ENCODE data around the gene BBX.

BBX gene

DNA sequence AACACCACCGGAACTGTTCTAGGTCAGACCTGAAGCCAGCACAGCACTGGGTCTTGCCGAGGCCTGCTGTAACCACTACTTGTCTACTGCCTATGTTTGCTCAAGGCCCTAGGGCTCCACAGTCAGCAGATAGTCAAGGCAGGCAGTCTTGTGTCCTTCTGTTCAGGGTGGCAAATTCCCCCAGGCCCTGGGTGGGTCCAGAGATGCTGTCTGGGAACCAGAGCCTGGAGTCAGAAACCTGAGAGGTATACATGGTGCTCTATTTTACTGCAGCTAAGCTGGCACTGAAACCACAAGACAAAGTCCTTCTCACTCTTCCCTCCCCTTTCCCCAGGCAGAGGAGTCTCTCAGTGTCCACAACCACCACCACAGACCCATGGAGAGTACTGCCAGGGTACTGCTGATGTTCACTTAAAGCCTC, 89.9 kb downstream of the BBX start:
- TF ChIP-seq, protein P1, sequence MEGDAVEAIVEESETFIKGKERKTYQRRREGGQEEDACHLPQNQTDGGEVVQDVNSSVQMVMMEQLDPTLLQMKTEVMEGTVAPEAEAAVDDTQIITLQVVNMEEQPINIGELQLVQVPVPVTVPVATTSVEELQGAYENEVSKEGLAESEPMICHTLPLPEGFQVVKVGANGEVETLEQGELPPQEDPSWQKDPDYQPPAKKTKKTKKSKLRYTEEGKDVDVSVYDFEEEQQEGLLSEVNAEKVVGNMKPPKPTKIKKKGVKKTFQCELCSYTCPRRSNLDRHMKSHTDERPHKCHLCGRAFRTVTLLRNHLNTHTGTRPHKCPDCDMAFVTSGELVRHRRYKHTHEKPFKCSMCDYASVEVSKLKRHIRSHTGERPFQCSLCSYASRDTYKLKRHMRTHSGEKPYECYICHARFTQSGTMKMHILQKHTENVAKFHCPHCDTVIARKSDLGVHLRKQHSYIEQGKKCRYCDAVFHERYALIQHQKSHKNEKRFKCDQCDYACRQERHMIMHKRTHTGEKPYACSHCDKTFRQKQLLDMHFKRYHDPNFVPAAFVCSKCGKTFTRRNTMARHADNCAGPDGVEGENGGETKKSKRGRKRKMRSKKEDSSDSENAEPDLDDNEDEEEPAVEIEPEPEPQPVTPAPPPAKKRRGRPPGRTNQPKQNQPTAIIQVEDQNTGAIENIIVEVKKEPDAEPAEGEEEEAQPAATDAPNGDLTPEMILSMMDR (conservative IDR thresholded peaks at IDR 0.05; ENCODE audit: low read depth, low read length) = no peak
- H3K4me3 ChIP-seq (ENCODE audit: low read length) = no peak overlapping the region
- no peak for DNase-seq (ENCODE audit: low read depth)

DNA sequence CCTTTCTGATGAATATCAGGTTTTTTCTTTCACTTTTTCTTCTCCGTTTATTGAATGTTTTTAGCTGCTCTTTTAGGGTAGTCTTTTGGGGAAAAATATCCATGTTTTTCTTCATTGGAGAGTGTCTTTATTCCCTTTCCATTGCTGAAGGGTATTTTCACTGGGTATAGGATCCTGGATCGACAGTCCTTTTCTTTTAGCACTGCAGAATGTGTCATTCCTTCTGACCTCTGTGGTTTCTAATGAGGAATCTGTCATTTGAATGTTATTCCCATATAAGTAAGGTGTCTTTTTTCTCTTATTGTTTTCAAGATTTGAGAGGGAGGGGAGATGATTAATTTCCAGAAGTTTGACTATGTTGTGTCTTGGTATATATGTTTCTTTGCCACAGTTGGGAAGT, 96.8 kb downstream of the BBX start:
- no peak for DNase-seq (ENCODE audit: low read depth)
- H3K4me3 ChIP-seq (ENCODE audit: low read length) = no peak overlapping the region
- TF ChIP-seq, protein P1 (conservative IDR thresholded peaks at IDR 0.05; ENCODE audit: low read depth, low read length) = no peak

DNA sequence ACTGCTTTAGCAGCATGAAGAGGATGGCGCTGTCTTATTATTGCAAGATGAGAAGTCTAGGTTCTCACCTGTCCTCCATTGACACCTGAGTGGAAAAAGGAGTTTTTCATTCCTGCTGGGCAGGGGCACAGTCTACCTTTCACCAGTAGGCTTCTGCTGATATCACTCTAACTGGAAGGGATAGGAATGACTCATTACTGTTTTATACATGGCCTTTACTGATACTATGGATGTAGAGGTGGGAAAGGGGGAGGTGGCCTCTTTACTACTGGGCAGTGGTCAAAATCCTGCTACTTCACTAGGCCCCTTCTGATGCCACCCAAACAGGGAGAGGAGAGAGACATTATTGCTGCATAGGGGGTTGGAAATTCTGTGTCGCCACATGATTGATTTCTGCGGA, 97.8 kb downstream of the BBX start:
- H3K4me3 ChIP-seq (ENCODE audit: low read length) = no peak overlapping the region
- DNase-seq (ENCODE audit: low read depth) = no peak
- TF ChIP-seq, protein P1 (conservative IDR thresholded peaks at IDR 0.05; ENCODE audit: low read depth, low read length) = no peak

DNA sequence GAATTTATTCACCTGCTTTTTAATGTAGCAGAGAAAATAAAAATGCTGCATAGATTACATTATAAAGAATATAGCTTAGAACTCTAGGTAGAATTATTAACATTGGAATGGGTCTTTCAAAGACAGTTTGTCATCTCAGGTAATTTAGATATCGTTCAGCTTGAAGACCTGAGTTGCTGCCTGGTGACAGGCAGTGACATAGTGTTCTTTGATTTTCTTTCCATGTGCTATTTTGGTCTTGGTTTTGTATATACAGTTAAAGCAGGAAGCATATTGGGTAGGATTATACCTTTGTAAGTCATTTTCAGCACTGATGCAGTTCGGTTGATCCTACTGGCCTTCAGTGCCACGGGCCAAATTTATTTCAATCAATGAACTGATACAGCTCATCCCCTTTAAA, 98.7 kb downstream of the BBX start:
- TF ChIP-seq, protein P1 (conservative IDR thresholded peaks at IDR 0.05; ENCODE audit: low read depth, low read length) = no peak
- H3K4me3 ChIP-seq (ENCODE audit: low read length) = no peak overlapping the region
- DNase-seq (ENCODE audit: low read depth) = no peak

DNA sequence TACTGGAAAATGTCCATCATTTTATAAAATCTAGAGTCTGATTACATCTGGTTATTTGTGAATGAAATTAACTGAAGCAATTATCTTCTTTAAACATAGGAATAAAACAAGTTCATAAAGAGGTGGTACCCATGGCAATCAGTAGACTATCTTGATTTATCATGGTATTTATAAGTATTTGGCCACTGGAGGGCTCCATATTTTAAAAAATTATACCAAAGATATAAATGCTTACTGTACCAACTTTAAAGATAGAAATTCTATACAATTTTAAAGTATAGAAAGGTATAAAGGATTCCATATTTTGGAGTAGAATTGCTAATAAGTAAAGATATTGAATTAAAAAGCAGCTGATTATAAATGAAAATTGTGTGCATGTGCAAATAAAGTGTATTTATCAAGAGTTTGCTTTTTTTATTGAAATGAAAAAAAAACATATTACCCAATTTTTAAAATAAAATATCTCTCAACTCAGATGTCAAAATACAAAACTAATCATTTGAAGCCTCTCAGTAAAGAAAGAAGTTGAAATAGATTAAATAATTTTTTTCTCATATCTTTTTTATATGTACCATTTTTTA, 105.3 kb downstream of the BBX start:
- TF ChIP-seq, protein P1 (conservative IDR thresholded peaks at IDR 0.05; ENCODE audit: low read depth, low read length) = no peak
- H3K4me3 ChIP-seq (ENCODE audit: low read length) = no peak overlapping the region
- no peak for DNase-seq (ENCODE audit: low read depth)

DNA sequence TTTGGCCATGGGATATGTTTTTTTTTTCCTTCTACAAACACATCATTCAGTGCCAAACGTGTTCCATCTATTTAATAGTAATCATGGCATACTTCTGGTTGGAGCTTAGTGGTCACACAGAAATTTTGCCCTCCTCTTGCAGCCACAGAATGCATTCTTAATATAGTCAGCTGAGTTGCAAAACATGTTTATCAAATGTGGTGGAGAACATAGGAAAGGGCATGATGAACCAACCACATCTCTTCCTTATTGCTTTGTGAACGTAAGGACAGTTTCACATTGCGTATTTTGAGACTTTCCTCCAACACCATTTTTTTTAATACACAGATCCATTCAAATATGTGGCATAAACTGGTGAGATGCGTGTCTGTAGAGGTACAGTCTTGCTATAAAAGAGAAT, 106.8 kb downstream of the BBX start:
- TF ChIP-seq, protein P1 (conservative IDR thresholded peaks at IDR 0.05; ENCODE audit: low read depth, low read length) = no peak
- no peak for DNase-seq (ENCODE audit: low read depth)
- H3K4me3 ChIP-seq (ENCODE audit: low read length) = no peak overlapping the region

DNA sequence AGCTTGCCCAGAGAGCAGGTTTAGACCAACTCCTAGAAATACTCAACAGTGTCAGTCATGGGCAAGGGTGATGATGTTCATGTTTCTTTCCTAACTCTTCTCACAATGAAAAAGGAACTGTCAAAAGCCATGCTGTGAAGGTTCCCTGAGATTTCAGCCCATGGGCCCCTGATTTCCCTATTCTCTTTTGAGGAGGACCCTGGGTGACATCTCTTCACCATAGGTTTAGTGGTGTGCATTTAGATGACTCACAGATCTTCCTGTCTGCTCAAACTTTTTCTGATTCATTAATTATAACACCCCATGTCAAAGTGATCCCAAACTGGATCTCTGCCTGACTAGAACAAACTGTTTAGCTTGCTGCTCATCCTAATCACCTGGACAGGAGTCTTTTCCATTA, 108.0 kb downstream of the BBX start:
- no peak for DNase-seq (ENCODE audit: low read depth)
- H3K4me3 ChIP-seq (ENCODE audit: low read length) = no peak overlapping the region
- TF ChIP-seq, protein P1 (conservative IDR thresholded peaks at IDR 0.05; ENCODE audit: low read depth, low read length) = no peak
